NCI-H2029 (cell line): Measurements from ENCODE around the gene DPH5.
A peak's percentile ranks its signal among the peaks of the same experiment; 100 is the strongest.
"Not testable (repeated sequence)": the region's sequence is repeated elsewhere in the genome, so short reads cannot be mapped to it uniquely, and the experiment has no call there.

Experiments used
- DNase-seq: peaks from one replicate; lab custom pipeline; 2025; lab: John Stamatoyannopoulos, UW

Gene DPH5

GRCh38 chr1:101025657-101026429 lies at the start of gene DPH5:
TSS of gene DPH5 (minus strand) at chr1:101025784. CDS start at chr1:101025443, 341 bp downstream.
- DNase-seq, result peak; percentile 91

GRCh38 chr1:101073836-101074235 lies 48.3 kb upstream of the DPH5 start:
- peak; percentile 27 for DNase-seq

- DNase-seq, result no peak
Observed at GRCh38 chr1:101071470-101071891, 45.9 kb upstream of the DPH5 start.

- no peak for DNase-seq
Observed at GRCh38 chr1:101069158-101069557, 43.6 kb upstream of the DPH5 start.

- DNase-seq, result not testable (repeated sequence)
Observed at GRCh38 chr1:101066937-101067335, 41.4 kb upstream of the DPH5 start.

- no peak for DNase-seq
Observed at GRCh38 chr1:101066260-101066936, 40.8 kb upstream of the DPH5 start.

- DNase-seq, result no peak
Observed at GRCh38 chr1:101065575-101065974, 40.0 kb upstream of the DPH5 start.

GRCh38 chr1:101064697-101065096 lies 39.1 kb upstream of the DPH5 start:
- no peak for DNase-seq

- DNase-seq, result no peak
Observed at GRCh38 chr1:101060992-101061391, 35.4 kb upstream of the DPH5 start.

- DNase-seq, result no peak
Observed at GRCh38 chr1:101059945-101060542, 34.5 kb upstream of the DPH5 start.

- DNase-seq, result no peak
Observed at GRCh38 chr1:101055623-101056022, 30.0 kb upstream of the DPH5 start.

GRCh38 chr1:101051688-101052638 lies 26.4 kb upstream of the DPH5 start:
- DNase-seq, result no peak

- DNase-seq, result no peak
Observed at GRCh38 chr1:101050869-101051268, 25.3 kb upstream of the DPH5 start.

- DNase-seq, result no peak
Observed at GRCh38 chr1:101044749-101045148, 19.2 kb upstream of the DPH5 start.

- DNase-seq, result no peak
Observed at GRCh38 chr1:101044259-101044658, 18.7 kb upstream of the DPH5 start.

- no peak for DNase-seq
Observed at GRCh38 chr1:101043776-101044175, 18.2 kb upstream of the DPH5 start.

- no peak for DNase-seq
Observed at GRCh38 chr1:101041300-101041699, 15.7 kb upstream of the DPH5 start.

- DNase-seq, result no peak
Observed at GRCh38 chr1:101040666-101041065, 15.1 kb upstream of the DPH5 start.

- DNase-seq, result no peak
Observed at GRCh38 chr1:101039245-101039644, 13.7 kb upstream of the DPH5 start.

GRCh38 chr1:101037316-101037715 lies 11.7 kb upstream of the DPH5 start:
- no peak for DNase-seq

- no peak for DNase-seq
Observed at GRCh38 chr1:101033017-101033416, 7.4 kb upstream of the DPH5 start.

GRCh38 chr1:101032129-101032528 lies 6.5 kb upstream of the DPH5 start:
- not testable (repeated sequence) for DNase-seq
